Measurements from ENCODE around the gene FIBP.

DNA sequence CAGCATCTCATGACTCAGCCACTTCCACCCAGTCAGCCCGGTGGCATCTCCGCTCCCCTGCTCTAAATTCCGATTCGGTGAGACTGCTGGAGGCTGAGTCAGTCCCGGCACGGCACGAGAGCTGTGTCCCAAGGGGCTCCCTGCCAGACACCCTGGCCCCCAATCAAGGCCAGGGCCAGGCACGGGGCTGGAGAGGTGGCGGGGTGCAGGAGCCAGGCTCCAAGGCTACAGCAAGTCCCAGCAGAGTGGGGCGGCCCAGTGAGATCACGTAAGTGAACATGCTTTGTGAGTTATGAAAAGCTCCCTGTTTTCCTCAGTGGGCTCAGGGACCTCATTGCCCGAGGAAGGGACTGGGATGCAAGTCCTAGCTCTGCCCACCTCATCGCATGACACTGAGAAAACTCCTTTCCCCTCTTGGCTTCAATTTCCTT lies 27.6 kb upstream of the FIBP start:
- TF ChIP-seq, protein P1, sequence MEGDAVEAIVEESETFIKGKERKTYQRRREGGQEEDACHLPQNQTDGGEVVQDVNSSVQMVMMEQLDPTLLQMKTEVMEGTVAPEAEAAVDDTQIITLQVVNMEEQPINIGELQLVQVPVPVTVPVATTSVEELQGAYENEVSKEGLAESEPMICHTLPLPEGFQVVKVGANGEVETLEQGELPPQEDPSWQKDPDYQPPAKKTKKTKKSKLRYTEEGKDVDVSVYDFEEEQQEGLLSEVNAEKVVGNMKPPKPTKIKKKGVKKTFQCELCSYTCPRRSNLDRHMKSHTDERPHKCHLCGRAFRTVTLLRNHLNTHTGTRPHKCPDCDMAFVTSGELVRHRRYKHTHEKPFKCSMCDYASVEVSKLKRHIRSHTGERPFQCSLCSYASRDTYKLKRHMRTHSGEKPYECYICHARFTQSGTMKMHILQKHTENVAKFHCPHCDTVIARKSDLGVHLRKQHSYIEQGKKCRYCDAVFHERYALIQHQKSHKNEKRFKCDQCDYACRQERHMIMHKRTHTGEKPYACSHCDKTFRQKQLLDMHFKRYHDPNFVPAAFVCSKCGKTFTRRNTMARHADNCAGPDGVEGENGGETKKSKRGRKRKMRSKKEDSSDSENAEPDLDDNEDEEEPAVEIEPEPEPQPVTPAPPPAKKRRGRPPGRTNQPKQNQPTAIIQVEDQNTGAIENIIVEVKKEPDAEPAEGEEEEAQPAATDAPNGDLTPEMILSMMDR (IDR thresholded peaks at IDR 0.05): no peak
- TF ChIP-seq EP300 (IDR thresholded peaks at IDR 0.05) (peak in 1 of 2 donors; percentile 63), POLR2A (IDR thresholded peaks at IDR 0.05) (no peak)
